CD8-positive, alpha-beta memory T cell (primary cell): ENCODE results near the gene IL18RAP. TPM values are rescaled to one million over a fixed set of nuclear protein-coding genes. Genes with fewer than 3 reads are reported as not detected.

Experiments
- CTCF ChIA-PET: fragments of 350-600 bp; sonication (Branson Sonifier 250); formaldehyde crosslinking; loops from one replicate; lab custom pipeline; 2021; ENCODE audit warnings: antibody characterized with exemption; lab: Charles Lee
- POLR2A ChIA-PET: fragments of 350-600 bp; sonication (Branson Sonifier 250); formaldehyde crosslinking; loops from one replicate; lab custom pipeline; 2021; ENCODE audit warnings: antibody characterized with exemption; lab: Charles Lee
- DNase-seq, 5 donors: peaks; one replicate each; pipeline versions ENCODE4 v3.0.0 to v3.0.0-alpha.2; 2020 to 2022; ENCODE audit warnings: mixed read lengths in 1 of 5
- H3K27ac ChIP-seq: one replicate; pipeline ENCODE4 v1.7.0; 2013; ENCODE audit warnings: low read depth, mild to moderate bottlenecking, low read length, moderate library complexity
- H3K27me3 ChIP-seq: 2 replicates; pipeline ENCODE4 v1.7.0; 2013; ENCODE audit warnings: low read length, mild to moderate bottlenecking; ENCODE audit not compliant: insufficient read depth, poor library complexity, severe bottlenecking
- H3K36me3 ChIP-seq: 2 replicates; pipeline ENCODE4 v1.7.0; 2013; ENCODE audit warnings: mild to moderate bottlenecking, low read length, moderate library complexity; ENCODE audit not compliant: insufficient read depth
- H3K4me1 ChIP-seq: 2 replicates; pipeline ENCODE4 v1.7.0; 2013; ENCODE audit warnings: mild to moderate bottlenecking, low read length, moderate library complexity; ENCODE audit not compliant: insufficient read depth
- H3K4me3 ChIP-seq: 2 replicates; pipeline ENCODE4 v1.7.0; 2013; ENCODE audit warnings: mild to moderate bottlenecking, low read length
- H3K9me3 ChIP-seq: 2 replicates; pipeline ENCODE4 v1.7.0; 2013; ENCODE audit warnings: mild to moderate bottlenecking, low read length
- H3K27ac Mint-ChIP-seq, 8 donors: one replicate each; pipeline ENCODE4 v1.8.0; 2020 to 2021; ENCODE audit warnings: mixed read lengths in 8 of 8, mild to moderate bottlenecking in 6 of 8, inconsistent platforms in 3 of 8, moderate library complexity in 3 of 8
- H3K27me3 Mint-ChIP-seq, 2 donors: one replicate each; pipeline ENCODE4 v1.8.0; 2020 to 2021; ENCODE audit warnings: mixed read lengths in 2 of 2, mild to moderate bottlenecking in 1 of 2, moderate library complexity in 1 of 2
- H3K36me3 Mint-ChIP-seq, 3 donors: one replicate each; pipeline ENCODE4 v1.8.0; 2020 to 2021; ENCODE audit warnings: mixed read lengths in 3 of 3, inconsistent platforms in 1 of 3, mild to moderate bottlenecking in 1 of 3
- H3K4me1 Mint-ChIP-seq, 3 donors: one replicate each; pipeline ENCODE4 v1.8.0; 2020 to 2021; ENCODE audit warnings: mixed read lengths in 3 of 3, inconsistent platforms in 1 of 3, mild to moderate bottlenecking in 1 of 3
- H3K4me3 Mint-ChIP-seq, 7 donors: one replicate each; pipeline ENCODE4 v1.8.0; 2020 to 2021; ENCODE audit warnings: mixed read lengths in 7 of 7, mild to moderate bottlenecking in 6 of 7, moderate library complexity in 4 of 7, inconsistent platforms in 2 of 7
- H3K9me3 Mint-ChIP-seq, 5 donors: one replicate each; pipeline ENCODE4 v1.8.0; 2020 to 2022; ENCODE audit warnings: mixed read lengths in 5 of 5, mild to moderate bottlenecking in 3 of 5, moderate library complexity in 2 of 5, inconsistent platforms in 1 of 5
- polyA plus RNA-seq: library from polyadenylated mRNA; unstranded; fragments of 300-500 nt; fragmentation: Illumina TruSeq; gene quantifications from one replicate; pipeline ENCODE4 v1.2.3, GENCODE V29; 2021
- total RNA-seq, 2 experiments: library from RNA; stranded (reverse); gene quantifications; one replicate each; pipeline ENCODE4 v1.2.3, GENCODE V29; 2021

IL18RAP gene
- total and polyA plus RNA-seq, 3 experiments from 2014 or later = 4.1 to 14.2 (median 4.9) TPM

DNA sequence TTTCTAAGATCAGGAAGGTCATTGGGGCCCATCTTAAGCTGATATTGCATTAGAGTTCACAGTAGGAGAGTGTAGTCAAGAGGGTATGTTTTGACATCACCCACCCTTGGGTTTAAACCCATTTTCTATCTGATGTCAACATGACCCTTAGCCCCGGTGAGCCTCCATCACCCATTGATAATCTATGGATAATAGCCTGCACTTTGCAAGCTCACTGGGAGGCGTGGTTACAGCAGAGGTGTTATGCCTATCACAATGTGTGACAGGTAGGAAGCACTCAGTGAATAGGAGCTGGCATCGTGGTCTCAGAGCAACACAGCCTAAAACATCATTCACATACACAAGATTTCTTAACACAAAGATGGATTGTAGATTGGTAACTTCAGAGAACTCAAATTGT is 21.3 kb downstream of the IL18RAP start:
- ChIA-PET CTCF (interaction anchor here (0.7 to 2.8 kb wide), 16 partner anchors 14 to 561 kb away, joined by 3 to 31 read pairs (median 6); partner anchors contain the start of genes IL18R1 and IL1R1), POLR2A (no interaction called here)
- Mint-ChIP-seq H3K9me3 (no peaks in the 10 kb centered on the region), H3K4me3 (peak overlapping the region in 1 of 7 donors; percentile 33), H3K36me3 (no peaks in the 10 kb centered on the region), H3K4me1 (peaks cover 6 to 18% (median 8%) of the 10 kb centered on the region in 3 donors), H3K27ac (peak overlapping the region in 2 of 8 donors; percentile 32 to 42), H3K27me3 (no peaks in the 10 kb centered on the region)
- Histone ChIP-seq H3K9me3 (no peaks in the 10 kb centered on the region), H3K36me3 (no peaks in the 10 kb centered on the region), H3K4me3 (no peak overlapping the region), H3K27me3 (no peaks in the 10 kb centered on the region), H3K27ac (no peak overlapping the region), H3K4me1 (peaks cover 6% of the 10 kb centered on the region)
- no peak for DNase-seq

DNA sequence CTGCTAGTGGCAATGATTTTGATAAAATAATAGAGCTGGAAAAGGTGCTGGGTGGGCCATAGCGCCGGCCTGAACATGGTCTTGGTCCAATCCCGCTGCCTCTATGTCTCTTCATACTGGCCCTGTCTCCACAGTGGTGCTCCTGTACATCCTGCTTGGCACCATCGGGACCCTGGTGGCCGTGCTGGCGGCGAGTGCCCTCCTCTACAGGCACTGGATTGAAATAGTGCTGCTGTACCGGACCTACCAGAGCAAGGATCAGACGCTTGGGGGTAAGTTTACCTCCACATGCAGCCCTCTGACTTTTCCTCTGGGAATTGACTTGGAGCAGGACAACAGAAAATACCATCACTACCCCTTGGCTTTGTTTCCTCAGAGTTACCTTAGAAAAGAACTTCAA is 24.0 kb downstream of the IL18RAP start:
- ChIA-PET CTCF (interaction anchor here (1.6 to 2.4 kb wide), 2 partner anchors 206 to 427 kb away, joined by 6 to 10 read pairs; no protein-coding TSS in a partner anchor), POLR2A (no interaction called here)
- no peak overlapping the region for H3K27ac ChIP-seq
- no peaks in the 10 kb centered on the region for H3K27me3 ChIP-seq
- H3K27ac Mint-ChIP-seq = no peak overlapping the region
- H3K4me1 ChIP-seq = peaks cover 6% of the 10 kb centered on the region
- peaks cover 6 to 16% (median 8%) of the 10 kb centered on the region in 3 donors for H3K4me1 Mint-ChIP-seq
- no peaks in the 10 kb centered on the region for H3K27me3 Mint-ChIP-seq
- no peak overlapping the region for H3K4me3 ChIP-seq
- peaks cover 0 to 2% (median 0%) of the 10 kb centered on the region in 3 donors for H3K36me3 Mint-ChIP-seq
- no peaks in the 10 kb centered on the region for H3K36me3 ChIP-seq
- no peak overlapping the region for H3K4me3 Mint-ChIP-seq
- no peaks in the 10 kb centered on the region for H3K9me3 ChIP-seq
- no peak for DNase-seq
- no peaks in the 10 kb centered on the region for H3K9me3 Mint-ChIP-seq

DNA sequence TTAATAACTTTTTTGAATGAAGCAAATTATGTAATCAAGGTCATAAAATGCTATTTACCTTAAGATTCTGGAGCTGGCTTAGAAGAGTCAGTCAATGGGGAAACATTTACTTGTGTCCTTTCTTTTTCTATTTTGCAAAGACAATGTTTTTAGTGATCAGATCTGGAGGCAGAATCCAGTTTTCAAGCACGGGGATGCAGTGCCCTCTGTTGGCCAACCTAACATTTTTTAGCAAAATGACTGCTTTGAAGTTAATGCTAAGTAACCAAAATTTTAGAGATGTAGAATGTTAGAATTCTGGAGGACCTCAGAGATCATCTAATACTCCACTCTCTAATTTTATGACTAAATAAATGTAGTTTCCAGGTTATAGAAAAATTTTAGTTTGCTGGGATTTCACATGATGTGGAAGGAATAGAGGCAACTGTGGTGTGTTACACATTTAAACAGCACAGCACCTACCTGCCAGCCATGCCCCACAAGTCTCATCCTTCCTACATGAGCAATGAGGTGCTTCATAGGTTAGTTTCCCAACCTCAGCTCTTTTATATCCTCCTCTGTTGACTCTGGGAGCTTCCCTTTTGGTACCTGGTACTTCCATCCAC is 26.5 kb downstream of the IL18RAP start:
- Mint-ChIP-seq H3K27ac (peak overlapping the region in 2 of 8 donors; percentile 79 to 86), H3K4me3 (no peak overlapping the region), H3K9me3 (no peaks in the 10 kb centered on the region), H3K4me1 (peaks cover 0 to 9% (median 6%) of the 10 kb centered on the region in 3 donors), H3K36me3 (peaks cover 0 to 3% (median 2%) of the 10 kb centered on the region in 3 donors), H3K27me3 (no peaks in the 10 kb centered on the region)
- CTCF ChIA-PET = interaction anchor here (0.8 to 2.8 kb wide), 9 partner anchors 16 to 429 kb away, joined by 3 to 18 read pairs (median 3); no protein-coding TSS in a partner anchor
- H3K4me1 ChIP-seq = no peaks in the 10 kb centered on the region
- POLR2A ChIA-PET = no interaction called here
- no peak overlapping the region for H3K4me3 ChIP-seq
- no peaks in the 10 kb centered on the region for H3K9me3 ChIP-seq
- no peaks in the 10 kb centered on the region for H3K27me3 ChIP-seq
- no peak overlapping the region for H3K27ac ChIP-seq
- H3K36me3 ChIP-seq = no peaks in the 10 kb centered on the region
- DNase-seq = peak; percentile 34 to 67 (median 45)

DNA sequence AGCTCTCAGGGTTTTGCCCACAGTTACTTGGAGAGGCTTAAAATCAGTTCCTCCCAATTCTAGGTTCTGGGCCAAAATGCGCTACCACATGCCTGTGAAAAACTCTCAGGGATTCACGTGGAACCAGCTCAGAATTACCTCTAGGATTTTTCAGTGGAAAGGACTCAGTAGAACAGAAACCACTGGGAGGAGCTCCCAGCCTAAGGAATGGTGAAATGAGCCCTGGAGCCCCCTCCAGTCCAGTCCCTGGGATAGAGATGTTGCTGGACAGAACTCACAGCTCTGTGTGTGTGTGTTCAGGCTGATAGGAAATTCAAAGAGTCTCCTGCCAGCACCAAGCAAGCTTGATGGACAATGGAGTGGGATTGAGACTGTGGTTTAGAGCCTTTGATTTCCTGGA is 29.0 kb downstream of the IL18RAP start:
- POLR2A ChIA-PET = no interaction called here

DNA sequence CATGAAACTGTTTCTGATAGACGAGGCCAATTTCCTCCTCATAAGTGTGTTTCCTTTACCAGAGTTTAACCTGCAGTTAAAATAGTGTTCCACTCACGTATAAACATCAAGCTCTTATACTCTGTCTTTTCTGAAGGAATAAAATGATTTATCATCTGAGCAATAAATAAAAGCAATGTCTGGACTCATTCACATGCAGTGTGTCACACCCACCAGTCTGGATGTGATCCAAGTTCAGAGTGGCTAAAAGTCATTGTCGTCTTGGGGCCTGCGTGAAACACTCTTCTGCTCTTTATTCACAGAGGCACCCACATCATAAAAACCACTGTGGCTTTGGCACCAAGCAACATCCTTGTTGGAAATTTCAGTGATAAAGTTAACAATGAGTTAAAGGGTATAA is 30.5 kb downstream of the IL18RAP start:
- Histone ChIP-seq H3K36me3 (no peaks in the 10 kb centered on the region), H3K4me3 (no peak overlapping the region), H3K27me3 (no peaks in the 10 kb centered on the region), H3K9me3 (no peaks in the 10 kb centered on the region), H3K27ac (no peak overlapping the region), H3K4me1 (no peaks in the 10 kb centered on the region)
- Mint-ChIP-seq H3K4me3 (no peak overlapping the region), H3K27me3 (peaks cover 0 to 5% of the 10 kb centered on the region in 2 donors), H3K36me3 (peaks cover 0 to 10% (median 2%) of the 10 kb centered on the region in 3 donors), H3K27ac (peak overlapping the region in 2 of 8 donors; percentile 19 to 43), H3K4me1 (peaks cover 0 to 9% (median 6%) of the 10 kb centered on the region in 3 donors), H3K9me3 (peaks cover 0 to 5% (median 3%) of the 10 kb centered on the region in 5 donors)
- ChIA-PET POLR2A (no interaction called here), CTCF (interaction anchor here (1.1 to 3.3 kb wide), 2 partner anchors 11 to 213 kb away, joined by 3 to 13 read pairs; no protein-coding TSS in a partner anchor)
- no peak for DNase-seq

More for the DNA sequence above, 29.0 kb downstream of the IL18RAP start:
- Histone ChIP-seq H3K4me1 (no peaks in the 10 kb centered on the region), H3K27me3 (no peaks in the 10 kb centered on the region), H3K9me3 (no peaks in the 10 kb centered on the region), H3K27ac (no peak overlapping the region), H3K4me3 (no peak overlapping the region), H3K36me3 (no peaks in the 10 kb centered on the region)
- no peak for DNase-seq
- Mint-ChIP-seq H3K36me3 (peaks cover 0 to 10% (median 2%) of the 10 kb centered on the region in 3 donors), H3K4me3 (no peak overlapping the region), H3K4me1 (peaks cover 0 to 9% (median 6%) of the 10 kb centered on the region in 3 donors), H3K27ac (no peak overlapping the region), H3K9me3 (peaks cover 0 to 5% (median 3%) of the 10 kb centered on the region in 5 donors), H3K27me3 (peaks cover 0 to 5% of the 10 kb centered on the region in 2 donors)
- CTCF ChIA-PET = interaction anchor here (0.8 to 3.3 kb wide), 5 partner anchors 9 to 446 kb away, joined by 3 to 13 read pairs (median 4); no protein-coding TSS in a partner anchor

- no peak overlapping the region for H3K4me3 Mint-ChIP-seq
- H3K27ac Mint-ChIP-seq = peak overlapping the region in 1 of 8 donors; percentile 50
- peaks cover 0 to 10% (median 2%) of the 10 kb centered on the region in 3 donors for H3K36me3 Mint-ChIP-seq
- DNase-seq = no peak
- Histone ChIP-seq H3K36me3 (no peaks in the 10 kb centered on the region), H3K4me1 (no peaks in the 10 kb centered on the region), H3K27me3 (no peaks in the 10 kb centered on the region), H3K9me3 (no peaks in the 10 kb centered on the region), H3K27ac (no peak overlapping the region), H3K4me3 (no peak overlapping the region)
- H3K27me3 Mint-ChIP-seq = peaks cover 0 to 8% of the 10 kb centered on the region in 2 donors
- CTCF ChIA-PET = interaction anchor here (1.0 to 3.3 kb wide), 2 partner anchors 13 to 215 kb away, joined by 4 to 13 read pairs; no protein-coding TSS in a partner anchor
- POLR2A ChIA-PET = no interaction called here
- H3K4me1 Mint-ChIP-seq = peaks cover 0 to 9% (median 6%) of the 10 kb centered on the region in 3 donors
- H3K9me3 Mint-ChIP-seq = peaks cover 0 to 5% (median 3%) of the 10 kb centered on the region in 5 donors
These were observed 32.2 kb downstream of the IL18RAP start for GRCh38 chr2:102455061-102455670.

GRCh38 chr2:102460467-102460866 is 37.5 kb downstream of the IL18RAP start:
- H3K4me3 ChIP-seq = no peak overlapping the region
- H3K9me3 Mint-ChIP-seq = peaks cover 2 to 6% (median 5%) of the 10 kb centered on the region in 5 donors
- H3K9me3 ChIP-seq = no peaks in the 10 kb centered on the region
- no peaks in the 10 kb centered on the region for H3K27me3 ChIP-seq
- H3K4me1 ChIP-seq = no peaks in the 10 kb centered on the region
- peaks cover 1 to 20% of the 10 kb centered on the region in 2 donors for H3K27me3 Mint-ChIP-seq
- H3K4me3 Mint-ChIP-seq = no peak overlapping the region
- no peak overlapping the region for H3K27ac ChIP-seq
- DNase-seq = no peak
- no peaks in the 10 kb centered on the region for H3K36me3 ChIP-seq
- H3K36me3 Mint-ChIP-seq = peaks cover 0 to 6% (median 0%) of the 10 kb centered on the region in 3 donors
- ChIA-PET CTCF (interaction anchor here (1.2 to 1.9 kb wide), 3 partner anchors 9 to 220 kb away, joined by 3 to 5 read pairs (median 4); partner anchors contain the start of gene SLC9A4), POLR2A (no interaction called here)
- H3K4me1 Mint-ChIP-seq = no peaks in the 10 kb centered on the region
- no peak overlapping the region for H3K27ac Mint-ChIP-seq
